ENCODE measurements around the gene RABAC1.

- TF ChIP-seq GATA3 (IDR thresholded peaks at IDR 0.05; ENCODE audit: low read depth, low read length) (no peak), GATA2 (IDR thresholded peaks at IDR 0.05; ENCODE audit: low read depth, low read length) (no peak)
These were observed 26.8 kb downstream of the RABAC1 start for GRCh38 chr19:41932259-41932719.

All from SH-SY5Y (cell line).